Tibial artery (tissue), 4 donors: Measurements from ENCODE around the gene SNX10.
"Not testable (repeated sequence)": the region's sequence is repeated elsewhere in the genome, so short reads cannot be mapped to it uniquely, and the experiment has no call there.

Experiments used
- DNase-seq, 2 donors: peaks; one replicate each; pipeline ENCODE4 v3.0.0-alpha.2; 2019
- H3K27ac ChIP-seq, 2 donors: fragments of 200-600 bp; sonication (generic) in 1 of 2; 1 replicate in 1 of 2; 2 replicates in 1 of 2; pipeline ENCODE4 v1.5.1; 2018 to 2019; ENCODE audit warnings: mild to moderate bottlenecking in 1 of 2
- H3K27me3 ChIP-seq, 2 donors: fragments of 200-600 bp; sonication (generic) in 1 of 2; one replicate each; pipeline versions ENCODE4 v1.5.1 to v1.6.0; 2016 to 2019
- H3K36me3 ChIP-seq, 3 donors: fragments of 200-600 bp; sonication (generic) in 2 of 3; one replicate each; pipeline ENCODE4 v1.5.1; 2016 to 2019; ENCODE audit warnings: mild to moderate bottlenecking in 2 of 3
- H3K4me1 ChIP-seq, 4 donors: fragments of 200-600 bp; sonication (generic) in 2 of 4; 1 replicate in 3 of 4; 2 replicates in 1 of 4; pipeline ENCODE4 v1.5.1; 2016 to 2019
- H3K4me3 ChIP-seq, 2 donors: fragments of 200-600 bp; sonication (generic) in 1 of 2; 1 replicate in 1 of 2; 2 replicates in 1 of 2; pipeline ENCODE4 v1.5.1; 2018 to 2019; ENCODE audit warnings: mild to moderate bottlenecking in 2 of 2
- H3K9me3 ChIP-seq, 3 donors: fragments of 200-600 bp; sonication (generic) in 1 of 3; one replicate each; pipeline ENCODE4 v1.5.1; 2016 to 2019
- CTCF ChIP-seq, 2 experiments: fragments of 200-600 bp in 1 of 2; fragments of 450-650 bp in 1 of 2; IDR thresholded peaks; one replicate each; pipeline ENCODE4 v1.5.1; 2017 to 2019; ENCODE audit warnings: antibody characterized with exemption in 2 of 2, mild to moderate bottlenecking in 1 of 2, moderate library complexity in 1 of 2
- intact Hi-C: fragments of 100-400 bp; cut with DNase I; formaldehyde crosslinking; loops from one replicate; pipeline ENCODE4 v1.15.0; 2023; ENCODE audit warnings: low total_unique reads

SNX10 gene, protein sequence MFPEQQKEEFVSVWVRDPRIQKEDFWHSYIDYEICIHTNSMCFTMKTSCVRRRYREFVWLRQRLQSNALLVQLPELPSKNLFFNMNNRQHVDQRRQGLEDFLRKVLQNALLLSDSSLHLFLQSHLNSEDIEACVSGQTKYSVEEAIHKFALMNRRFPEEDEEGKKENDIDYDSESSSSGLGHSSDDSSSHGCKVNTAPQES

GRCh38 chr7:26291699-26292538 is at the start of gene SNX10:
TSS of gene SNX10 (plus strand) at chr7:26291862. CDS start at chr7:26346443, 54,581 bp downstream.
- Histone ChIP-seq H3K4me1 (peaks cover 0 to 9% (median 3%) of the 10 kb centered on the region in 4 donors), H3K27ac (no peak within 1 kb of the TSS), H3K36me3 (no peaks in the 10 kb centered on the region), H3K4me3 (peak within 1 kb of the TSS; percentile 41 to 48), H3K27me3 (peaks cover 0 to 23% of the 10 kb centered on the region in 2 donors), H3K9me3 (no peaks in the 10 kb centered on the region)
- DNase-seq: peak in 1 of 2 donors; percentile 27
- intact Hi-C loops: no loop called here
- no peak for TF ChIP-seq CTCF (IDR thresholded peaks at IDR 0.05)

- Histone ChIP-seq H3K27ac (no peak overlapping the region), H3K9me3 (no peaks in the 10 kb centered on the region), H3K36me3 (no peaks in the 10 kb centered on the region), H3K27me3 (peaks cover 0 to 13% of the 10 kb centered on the region in 2 donors), H3K4me1 (no peaks in the 10 kb centered on the region), H3K4me3 (no peak overlapping the region)
- TF ChIP-seq CTCF (IDR thresholded peaks at IDR 0.05): no peak
- intact Hi-C loops: no loop called here
- no peak for DNase-seq
These were observed 46.5 kb upstream of the SNX10 start for GRCh38 chr7:26245150-26245549.

DNA sequence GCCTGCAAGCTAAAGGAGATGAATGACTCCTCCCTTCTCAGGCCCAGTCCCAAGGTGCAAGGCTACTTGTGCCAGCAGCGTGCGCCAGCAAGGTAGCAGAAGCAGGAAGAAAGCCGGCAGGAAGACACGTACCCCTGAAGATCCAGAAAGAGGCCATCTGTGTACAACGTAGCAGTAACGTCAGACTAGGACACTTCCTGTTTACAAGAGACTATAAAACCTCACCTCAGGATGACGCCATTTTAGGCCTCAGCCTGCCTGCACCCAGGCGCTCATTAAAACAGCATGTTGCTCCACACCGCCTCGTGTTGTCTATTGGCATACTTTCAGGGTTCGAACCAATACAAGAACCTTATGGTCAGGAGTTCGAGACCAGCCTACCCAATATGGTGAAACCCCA is 41.4 kb upstream of the SNX10 start:
- Histone ChIP-seq H3K4me3 (no peak overlapping the region), H3K27me3 (peaks cover 0 to 13% of the 10 kb centered on the region in 2 donors), H3K36me3 (no peaks in the 10 kb centered on the region), H3K27ac (no peak overlapping the region), H3K9me3 (no peaks in the 10 kb centered on the region), H3K4me1 (no peaks in the 10 kb centered on the region)
- intact Hi-C loops: no loop called here
- DNase-seq: no peak
- TF ChIP-seq CTCF (IDR thresholded peaks at IDR 0.05): no peak

- DNase-seq, intact Hi-C loops, H3K4me1 ChIP-seq, H3K27me3 ChIP-seq, H3K4me3 ChIP-seq, H3K36me3 ChIP-seq, H3K9me3 ChIP-seq, H3K27ac ChIP-seq: not testable (repeated sequence)
These were observed 29.8 kb upstream of the SNX10 start for GRCh38 chr7:26261866-26262265.

GRCh38 chr7:26265065-26265464 is 26.6 kb upstream of the SNX10 start:
- H3K36me3 ChIP-seq: no peaks in the 10 kb centered on the region
- no peak for DNase-seq
- H3K27me3 ChIP-seq: no peaks in the 10 kb centered on the region
- intact Hi-C loops: no loop called here
- H3K4me3 ChIP-seq: no peak overlapping the region
- H3K4me1 ChIP-seq: no peaks in the 10 kb centered on the region
- no peaks in the 10 kb centered on the region for H3K9me3 ChIP-seq
- TF ChIP-seq CTCF (IDR thresholded peaks at IDR 0.05): no peak
- no peak overlapping the region for H3K27ac ChIP-seq

DNA sequence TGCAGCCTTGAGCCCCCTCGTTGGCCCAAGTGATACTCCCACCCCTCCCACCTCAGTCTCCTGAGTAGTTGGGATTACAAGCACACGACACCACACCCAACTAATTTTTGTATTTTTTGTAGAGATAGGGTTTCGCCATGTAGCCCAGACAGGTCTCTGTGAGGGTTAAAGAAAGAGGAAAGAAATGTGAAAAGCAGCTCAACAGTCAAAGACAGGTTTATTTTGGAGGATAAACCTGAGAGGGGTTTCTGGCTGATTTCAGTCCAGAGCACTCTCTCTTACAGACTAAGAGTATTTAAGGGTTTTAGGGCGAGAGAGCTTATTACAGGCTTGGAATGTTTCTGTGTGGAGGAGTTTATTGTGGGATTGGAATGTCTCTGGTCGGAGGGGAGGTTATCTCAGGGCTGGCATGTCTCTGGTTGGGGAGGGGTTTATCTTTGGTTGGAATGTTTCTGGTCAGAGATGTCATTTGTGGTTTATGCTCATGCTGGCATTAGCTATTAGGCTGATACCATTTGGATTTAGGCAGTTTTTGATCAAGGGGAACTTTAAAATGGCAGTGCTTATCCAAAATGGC is 26.1 kb upstream of the SNX10 start:
- Histone ChIP-seq H3K36me3 (no peaks in the 10 kb centered on the region), H3K9me3 (no peaks in the 10 kb centered on the region), H3K4me3 (no peak overlapping the region), H3K27me3 (no peaks in the 10 kb centered on the region), H3K4me1 (no peaks in the 10 kb centered on the region), H3K27ac (no peak overlapping the region)
- DNase-seq: no peak
- intact Hi-C loops: no loop called here
- TF ChIP-seq CTCF (IDR thresholded peaks at IDR 0.05): no peak
